ENCODE measurements around the gene NCAM2.

The NCAM2 gene

DNA sequence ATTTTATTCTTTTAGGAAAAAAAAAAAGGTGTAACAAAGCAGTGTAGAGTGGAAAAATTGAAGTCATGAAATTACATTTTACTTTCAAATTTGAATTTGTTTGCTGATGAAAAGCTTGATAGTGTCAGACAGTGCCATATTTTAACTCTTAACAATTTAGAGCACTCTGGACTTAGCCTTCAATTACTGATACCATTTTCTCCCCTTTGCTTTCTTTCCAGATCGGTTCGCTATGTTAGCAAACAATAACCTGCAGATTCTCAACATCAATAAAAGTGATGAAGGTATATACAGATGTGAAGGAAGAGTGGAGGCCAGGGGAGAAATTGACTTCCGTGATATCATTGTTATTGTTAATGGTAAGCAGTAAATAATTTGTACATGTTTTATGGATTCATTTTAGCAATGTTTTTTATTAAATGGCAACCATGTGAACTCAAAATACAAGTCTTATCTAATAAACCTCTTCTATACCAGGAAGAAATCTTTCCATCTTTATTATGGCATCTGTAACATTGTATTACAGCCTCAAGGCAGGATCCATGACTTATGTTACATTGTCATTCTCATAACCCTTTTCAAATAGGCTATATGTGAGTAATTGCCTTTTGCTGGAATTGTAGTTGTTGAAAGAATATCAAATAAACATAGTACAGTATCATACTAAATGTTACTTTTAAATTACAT, 293.8 kb downstream of the NCAM2 start:
- POLR2A ChIA-PET, result no interaction called here
- no peaks in the 10 kb centered on the region for H3K9me3 ChIP-seq (ENCODE audit: control insufficient read depth, insufficient read depth, low read depth, low read length)
- H3K36me3 ChIP-seq (ENCODE audit: control insufficient read depth in 2 of 2, insufficient read depth in 1 of 2, low read length in 2 of 2), result no peaks in the 10 kb centered on the region
- H3K4me1 ChIP-seq (ENCODE audit: control insufficient read depth, insufficient read depth, low read length), result no peaks in the 10 kb centered on the region
- no peak overlapping the region for H3K27ac ChIP-seq (ENCODE audit: extremely low read depth, low read depth, low read length)
- CTCF ChIA-PET, result interaction anchor here (0.7 kb wide), 1 partner anchor 377 kb away, joined by 3 read pairs; no protein-coding TSS in a partner anchor
- no peak overlapping the region for H3K4me3 ChIP-seq (ENCODE audit: low read depth, low read length)
- TF ChIP-seq ZNF677 (tag by site-specific recombination; IDR thresholded peaks at IDR 0.05), result no peak
- no peak for TF ChIP-seq ZNF555 (tag by site-specific recombination; conservative IDR thresholded peaks at IDR 0.05)
- TF ChIP-seq, protein P1, sequence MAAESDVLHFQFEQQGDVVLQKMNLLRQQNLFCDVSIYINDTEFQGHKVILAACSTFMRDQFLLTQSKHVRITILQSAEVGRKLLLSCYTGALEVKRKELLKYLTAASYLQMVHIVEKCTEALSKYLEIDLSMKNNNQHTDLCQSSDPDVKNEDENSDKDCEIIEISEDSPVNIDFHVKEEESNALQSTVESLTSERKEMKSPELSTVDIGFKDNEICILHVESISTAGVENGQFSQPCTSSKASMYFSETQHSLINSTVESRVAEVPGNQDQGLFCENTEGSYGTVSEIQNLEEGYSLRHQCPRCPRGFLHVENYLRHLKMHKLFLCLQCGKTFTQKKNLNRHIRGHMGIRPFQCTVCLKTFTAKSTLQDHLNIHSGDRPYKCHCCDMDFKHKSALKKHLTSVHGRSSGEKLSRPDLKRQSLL (tag by site-specific recombination; IDR thresholded peaks at IDR 0.05), result no peak
- TF ChIP-seq ZNF658 (tag by site-specific recombination; IDR thresholded peaks at IDR 0.05), result no peak
- TF ChIP-seq KLF10 (tag by site-specific recombination; IDR thresholded peaks at IDR 0.05), result no peak
- no peak for TF ChIP-seq ZNF2 (tag by site-specific recombination; IDR thresholded peaks at IDR 0.05)
- no peak for TF ChIP-seq ZIC2 (tag by site-specific recombination; IDR thresholded peaks at IDR 0.05)
- TF ChIP-seq ZNF610 (tag by site-specific recombination; IDR thresholded peaks at IDR 0.05; ENCODE audit: borderline replicate concordance), result no peak
- no peak for TF ChIP-seq ZNF10 (tag by site-specific recombination; IDR thresholded peaks at IDR 0.05)

DNA sequence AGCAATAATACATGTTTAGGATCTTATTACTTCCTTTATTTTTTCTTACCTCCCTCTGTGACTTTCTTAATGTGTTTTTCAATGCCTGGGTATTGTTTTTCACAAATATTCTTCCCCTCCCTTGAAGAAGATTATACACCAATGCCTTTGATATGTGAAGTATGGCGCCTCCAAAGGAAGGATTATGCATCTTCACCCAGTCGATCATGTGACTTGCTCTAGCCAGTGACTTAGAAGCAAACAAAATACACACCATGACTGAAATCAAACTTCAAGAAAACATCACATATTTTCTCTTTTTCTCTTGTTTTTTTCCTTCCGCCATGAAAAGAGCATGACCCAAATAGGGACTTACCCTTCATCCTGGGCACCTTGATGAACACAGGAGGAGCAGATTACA, 297.1 kb downstream of the NCAM2 start:
- POLR2A ChIA-PET, result no interaction called here
- TF ChIP-seq ZNF112 (tag by site-specific recombination; IDR thresholded peaks at IDR 0.05) (no peak), ZNF791 (tag by site-specific recombination; IDR thresholded peaks at IDR 0.05) (no peak), GFI1B (tag by site-specific recombination; IDR thresholded peaks at IDR 0.05) (no peak), HOXA7 (CRISPR knock-in tag; IDR thresholded peaks at IDR 0.05; ENCODE audit: borderline replicate concordance) (no peak), ZNF157 (tag by site-specific recombination; IDR thresholded peaks at IDR 0.05) (no peak), ZNF24 (tag by site-specific recombination; IDR thresholded peaks at IDR 0.05) (no peak), ZNF596 (tag by site-specific recombination; IDR thresholded peaks at IDR 0.05) (no peak), ZNF404 (tag by site-specific recombination; IDR thresholded peaks at IDR 0.05) (no peak), ZNF530 (tag by site-specific recombination; IDR thresholded peaks at IDR 0.05; ENCODE audit: low read depth) (no peak)
- TF ChIP-seq, protein P2, sequence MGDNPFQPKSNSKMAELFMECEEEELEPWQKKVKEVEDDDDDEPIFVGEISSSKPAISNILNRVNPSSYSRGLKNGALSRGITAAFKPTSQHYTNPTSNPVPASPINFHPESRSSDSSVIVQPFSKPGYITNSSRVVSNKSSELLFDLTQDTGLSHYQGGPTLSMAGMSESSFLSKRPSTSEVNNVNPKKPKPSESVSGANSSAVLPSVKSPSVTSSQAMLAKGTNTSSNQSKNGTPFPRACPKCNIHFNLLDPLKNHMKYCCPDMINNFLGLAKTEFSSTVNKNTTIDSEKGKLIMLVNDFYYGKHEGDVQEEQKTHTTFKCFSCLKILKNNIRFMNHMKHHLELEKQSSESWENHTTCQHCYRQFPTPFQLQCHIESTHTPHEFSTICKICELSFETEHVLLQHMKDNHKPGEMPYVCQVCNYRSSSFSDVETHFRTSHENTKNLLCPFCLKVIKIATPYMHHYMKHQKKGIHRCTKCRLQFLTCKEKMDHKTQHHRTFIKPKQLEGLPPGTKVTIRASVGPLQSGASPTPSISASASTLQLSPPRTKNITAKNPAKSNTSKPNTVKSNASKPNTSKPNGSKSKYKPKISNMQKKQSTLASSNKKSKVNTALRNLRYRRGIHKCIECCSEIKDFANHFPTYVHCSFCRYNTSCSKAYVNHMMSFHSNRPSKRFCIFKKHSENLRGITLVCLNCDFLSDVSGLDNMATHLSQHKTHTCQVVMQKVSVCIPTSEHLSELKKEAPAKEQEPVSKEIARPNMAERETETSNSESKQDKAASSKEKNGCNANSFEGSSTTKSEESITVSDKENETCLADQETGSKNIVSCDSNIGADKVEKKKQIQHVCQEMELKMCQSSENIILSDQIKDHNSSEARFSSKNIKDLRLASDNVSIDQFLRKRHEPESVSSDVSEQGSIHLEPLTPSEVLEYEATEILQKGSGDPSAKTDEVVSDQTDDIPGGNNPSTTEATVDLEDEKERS (tag by site-specific recombination; IDR thresholded peaks at IDR 0.05), result no peak
- Histone ChIP-seq H3K4me1 (ENCODE audit: control insufficient read depth, insufficient read depth, low read length) (no peaks in the 10 kb centered on the region), H3K27ac (ENCODE audit: extremely low read depth, low read depth, low read length) (no peak overlapping the region), H3K4me3 (ENCODE audit: low read depth, low read length) (no peak overlapping the region), H3K36me3 (ENCODE audit: control insufficient read depth in 2 of 2, insufficient read depth in 1 of 2, low read length in 2 of 2) (no peaks in the 10 kb centered on the region), H3K9me3 (ENCODE audit: control insufficient read depth, insufficient read depth, low read depth, low read length) (no peaks in the 10 kb centered on the region)
- CTCF ChIA-PET, result no interaction called here

DNA sequence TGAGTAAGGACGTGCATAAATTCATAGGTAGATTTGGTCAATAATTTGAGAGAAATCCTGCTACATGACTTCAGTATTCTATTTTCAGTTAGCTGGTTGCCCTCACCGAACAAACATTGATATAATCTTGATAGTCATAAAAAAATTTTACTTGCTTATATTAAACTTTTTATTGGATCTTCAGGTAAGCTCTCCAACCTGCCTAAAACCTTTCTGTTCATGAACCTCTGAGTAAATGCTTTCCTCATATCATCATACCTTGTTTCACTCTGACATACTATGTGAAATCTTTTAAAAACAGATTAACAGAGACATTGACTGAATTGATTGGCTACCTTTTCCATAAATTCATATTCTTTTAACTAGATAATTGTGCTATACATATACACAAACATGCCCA, 299.0 kb downstream of the NCAM2 start:
- ChIA-PET POLR2A (no interaction called here), CTCF (no interaction called here)
- no peaks in the 10 kb centered on the region for H3K36me3 ChIP-seq (ENCODE audit: control insufficient read depth in 2 of 2, insufficient read depth in 1 of 2, low read length in 2 of 2)
- H3K9me3 ChIP-seq (ENCODE audit: control insufficient read depth, insufficient read depth, low read depth, low read length), result no peaks in the 10 kb centered on the region
- H3K27ac ChIP-seq (ENCODE audit: extremely low read depth, low read depth, low read length), result no peak overlapping the region
- TF ChIP-seq ZSCAN23 (tag by site-specific recombination; IDR thresholded peaks at IDR 0.05) (no peak), ZNF157 (tag by site-specific recombination; IDR thresholded peaks at IDR 0.05) (no peak), ZBTB17 (tag by site-specific recombination; IDR thresholded peaks at IDR 0.05) (no peak), IKZF3 (tag by site-specific recombination; IDR thresholded peaks at IDR 0.05) (no peak), ZNF394 (tag by site-specific recombination; IDR thresholded peaks at IDR 0.05; ENCODE audit: borderline replicate concordance) (no peak)
- TF ChIP-seq, protein P3, sequence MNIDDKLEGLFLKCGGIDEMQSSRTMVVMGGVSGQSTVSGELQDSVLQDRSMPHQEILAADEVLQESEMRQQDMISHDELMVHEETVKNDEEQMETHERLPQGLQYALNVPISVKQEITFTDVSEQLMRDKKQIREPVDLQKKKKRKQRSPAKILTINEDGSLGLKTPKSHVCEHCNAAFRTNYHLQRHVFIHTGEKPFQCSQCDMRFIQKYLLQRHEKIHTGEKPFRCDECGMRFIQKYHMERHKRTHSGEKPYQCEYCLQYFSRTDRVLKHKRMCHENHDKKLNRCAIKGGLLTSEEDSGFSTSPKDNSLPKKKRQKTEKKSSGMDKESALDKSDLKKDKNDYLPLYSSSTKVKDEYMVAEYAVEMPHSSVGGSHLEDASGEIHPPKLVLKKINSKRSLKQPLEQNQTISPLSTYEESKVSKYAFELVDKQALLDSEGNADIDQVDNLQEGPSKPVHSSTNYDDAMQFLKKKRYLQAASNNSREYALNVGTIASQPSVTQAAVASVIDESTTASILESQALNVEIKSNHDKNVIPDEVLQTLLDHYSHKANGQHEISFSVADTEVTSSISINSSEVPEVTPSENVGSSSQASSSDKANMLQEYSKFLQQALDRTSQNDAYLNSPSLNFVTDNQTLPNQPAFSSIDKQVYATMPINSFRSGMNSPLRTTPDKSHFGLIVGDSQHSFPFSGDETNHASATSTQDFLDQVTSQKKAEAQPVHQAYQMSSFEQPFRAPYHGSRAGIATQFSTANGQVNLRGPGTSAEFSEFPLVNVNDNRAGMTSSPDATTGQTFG (tag by site-specific recombination; IDR thresholded peaks at IDR 0.05; ENCODE audit: borderline replicate concordance), result no peak
- no peaks in the 10 kb centered on the region for H3K4me1 ChIP-seq (ENCODE audit: control insufficient read depth, insufficient read depth, low read length)
- no peak overlapping the region for H3K4me3 ChIP-seq (ENCODE audit: low read depth, low read length)
